HG02623 (cell line): ENCODE measurements around the gene NFIL3.
"Not testable (repeated sequence)": the region's sequence is repeated elsewhere in the genome, so short reads cannot be mapped to it uniquely, and the experiment has no call there.

ENCODE experiments used
- ATAC-seq: cut with Tn5 transposase; IDR thresholded peaks from one replicate; pipeline ENCODE4 v1.9.1; 2021; ENCODE audit warnings: moderate library complexity; ENCODE audit not compliant: unreplicated experiment

Gene NFIL3

GRCh38 chr9:91423785-91424402, at the start of gene NFIL3:
Gene NFIL3, minus strand, starts transcription at chr9:91423832. Its CDS starts 13,098 bp downstream, at chr9:91410734.
- ATAC-seq = peak; percentile 90

- not testable (repeated sequence) for ATAC-seq
Observed at GRCh38 chr9:91471524-91471923, 47.9 kb upstream of the NFIL3 start.

GRCh38 chr9:91465420-91465819, 41.8 kb upstream of the NFIL3 start:
- no peak for ATAC-seq

DNA sequence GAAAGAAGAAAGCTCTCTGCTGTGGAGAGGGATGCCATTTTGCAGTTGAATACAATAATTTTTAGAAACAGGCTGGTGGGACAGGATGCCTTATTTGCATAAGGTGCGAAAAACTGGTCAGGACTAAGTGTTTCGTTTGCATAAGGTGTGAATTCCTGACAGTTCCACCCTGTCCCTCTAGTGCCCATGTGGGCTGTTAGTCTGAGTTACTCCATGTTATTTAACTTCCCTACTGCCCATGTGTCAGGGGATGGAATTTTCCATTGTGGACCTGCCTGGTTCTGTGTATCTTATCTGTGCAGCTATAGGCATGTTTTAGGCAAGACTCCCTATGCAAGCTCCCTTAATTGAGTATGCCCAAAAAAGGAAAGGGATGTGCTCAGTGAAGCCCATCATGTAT, 35.3 kb upstream of the NFIL3 start:
- ATAC-seq = no peak

DNA sequence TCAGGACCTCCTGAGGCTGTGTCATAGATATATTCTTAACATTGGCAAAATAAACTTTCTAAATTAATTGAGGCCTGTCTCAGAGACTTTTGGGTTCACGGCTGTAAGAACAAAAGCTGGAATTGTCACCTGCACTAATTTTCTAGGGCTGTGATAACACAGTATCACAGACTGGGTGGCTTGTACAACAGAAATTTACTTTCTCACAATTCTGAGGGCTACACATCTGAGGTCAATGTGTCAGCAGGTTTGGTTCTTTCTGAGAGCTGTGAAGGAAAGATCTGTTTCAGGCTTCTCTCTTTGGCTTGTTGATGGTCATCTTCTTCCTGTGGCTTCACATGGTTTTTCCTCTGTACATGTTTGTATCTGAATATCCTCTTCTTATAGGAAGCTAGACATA, 29.2 kb upstream of the NFIL3 start:
- no peak for ATAC-seq

DNA sequence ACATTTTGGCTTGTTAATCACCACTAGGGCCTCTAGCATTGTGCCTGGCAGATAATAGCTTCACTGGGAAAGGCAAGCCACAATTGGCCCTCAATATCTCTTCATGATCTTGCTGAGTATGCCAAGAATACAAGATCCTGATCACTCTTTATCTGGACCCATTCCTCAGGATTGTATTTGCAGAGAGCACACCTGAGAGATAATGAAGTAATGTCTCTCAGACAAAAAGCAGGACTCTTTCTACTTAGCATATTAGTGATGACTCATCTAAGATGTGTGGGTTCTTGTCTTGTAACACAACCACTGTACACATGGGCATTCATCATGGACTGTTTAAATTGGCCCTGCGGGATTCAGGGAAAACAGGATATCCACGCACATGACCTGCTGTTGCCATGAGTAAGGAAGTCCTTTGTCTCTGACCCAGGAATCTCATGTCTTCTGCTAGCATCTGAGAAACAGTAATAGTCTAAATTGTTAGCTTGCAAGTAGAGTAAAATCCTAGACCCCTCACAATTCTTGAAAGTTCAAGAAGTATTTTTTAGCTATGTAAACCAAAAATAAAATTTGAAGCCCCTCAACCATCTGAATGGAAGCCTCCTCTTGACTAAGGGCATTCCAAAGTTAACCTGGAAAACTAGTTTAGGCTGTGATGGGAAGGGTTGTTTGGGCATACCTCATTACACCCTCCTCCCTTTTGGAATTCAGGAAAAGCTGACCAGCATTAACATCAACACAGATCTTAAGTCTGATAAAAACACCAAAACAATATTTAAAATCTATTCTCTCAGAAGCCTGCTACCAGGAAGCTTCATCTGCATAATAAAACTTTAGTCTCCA, 28.0 kb upstream of the NFIL3 start:
- ATAC-seq = no peak

DNA sequence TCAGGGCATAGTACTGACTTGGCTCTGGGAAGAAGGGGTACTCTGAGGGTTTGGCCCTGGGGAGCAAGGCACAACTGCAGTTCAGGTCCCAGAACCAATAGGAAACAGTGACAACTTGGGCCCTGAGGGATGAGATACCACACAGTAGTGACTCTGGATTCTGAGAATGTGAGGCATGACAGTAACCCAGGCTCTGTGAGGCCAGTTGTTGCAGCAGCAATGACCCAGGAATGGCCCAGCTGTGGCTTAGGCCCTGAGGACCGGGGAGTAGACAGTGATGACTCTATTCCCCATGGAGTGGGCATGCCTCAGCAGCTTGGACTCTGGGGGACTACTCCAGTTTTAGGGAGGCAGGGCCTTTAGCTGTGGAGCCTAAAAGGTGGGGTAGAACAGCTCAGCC, 21.5 kb upstream of the NFIL3 start:
- no peak for ATAC-seq

- ATAC-seq = no peak
Observed at GRCh38 chr9:91443994-91444392, 20.4 kb upstream of the NFIL3 start.

DNA sequence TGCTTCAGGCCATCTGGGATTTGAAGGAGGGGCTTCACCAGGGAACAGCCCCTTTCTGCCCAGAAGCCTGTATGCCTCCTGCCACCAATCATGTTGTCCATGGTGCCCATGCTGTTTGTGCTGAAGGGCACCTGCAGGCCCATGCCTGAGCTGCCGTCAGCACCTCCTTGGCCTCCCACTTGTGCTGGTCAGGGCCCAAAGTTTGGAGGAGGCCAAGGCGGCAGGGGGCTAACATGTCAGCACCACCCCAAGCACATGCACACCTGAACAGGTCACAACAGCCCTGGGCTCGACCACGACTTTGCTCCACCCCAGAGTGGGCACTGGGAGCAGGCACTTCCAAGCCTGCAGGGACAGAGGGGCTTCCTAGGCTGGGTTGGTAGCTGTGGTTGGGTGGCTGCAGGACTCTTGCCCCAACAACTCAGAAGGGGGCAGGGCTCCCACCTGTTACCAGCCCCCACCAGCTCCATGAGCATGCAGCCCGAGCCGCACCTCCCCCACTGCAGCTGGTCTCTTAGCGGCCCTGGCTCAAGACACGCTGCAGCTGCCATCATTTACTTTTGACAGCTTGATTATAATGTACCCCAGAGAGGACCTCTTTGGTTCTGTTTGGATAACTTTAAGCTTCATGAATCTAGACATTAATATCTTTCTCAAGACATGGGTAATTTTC, 19.8 kb upstream of the NFIL3 start:
- ATAC-seq = no peak

GRCh38 chr9:91436841-91437240, 13.2 kb upstream of the NFIL3 start:
- no peak for ATAC-seq

DNA sequence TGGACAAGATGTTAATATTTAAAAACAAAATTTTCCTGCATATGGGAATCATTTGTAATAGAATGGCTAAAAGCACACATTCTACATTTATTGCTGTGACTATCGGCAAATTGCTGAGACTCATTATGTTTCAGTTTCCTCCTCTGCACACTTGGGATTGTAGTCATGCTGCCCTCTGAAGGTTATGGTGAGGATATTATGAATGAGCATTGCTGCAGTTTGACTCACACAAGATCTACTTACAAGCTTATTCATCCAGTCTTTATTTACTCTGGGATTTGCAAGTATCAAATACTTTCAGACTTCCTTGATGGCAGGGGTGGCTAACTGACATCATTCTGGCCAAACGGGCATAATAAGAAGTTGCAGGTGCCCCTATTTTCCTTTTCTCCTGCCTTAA, 9.5 kb upstream of the NFIL3 start:
- no peak for ATAC-seq

DNA sequence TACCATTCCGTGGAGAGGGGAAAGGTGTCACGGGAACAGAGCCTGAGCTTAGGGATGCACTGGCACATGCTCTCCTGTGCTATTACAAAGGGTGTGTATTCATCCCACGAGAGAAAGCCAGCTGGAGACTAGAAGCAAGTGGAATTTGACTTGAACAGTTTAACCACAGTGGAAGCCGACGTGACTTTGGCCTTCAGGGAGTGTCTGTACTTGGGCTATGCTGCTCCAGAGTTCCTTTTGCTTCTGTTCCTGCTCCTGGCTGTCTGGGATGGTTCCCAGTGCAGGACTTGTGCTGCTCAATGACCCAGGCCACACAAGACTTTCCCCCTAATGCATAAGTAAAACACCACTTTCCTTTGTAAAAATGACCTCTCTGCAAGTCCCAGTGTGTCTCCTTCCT, 7.9 kb upstream of the NFIL3 start:
- ATAC-seq = no peak

DNA sequence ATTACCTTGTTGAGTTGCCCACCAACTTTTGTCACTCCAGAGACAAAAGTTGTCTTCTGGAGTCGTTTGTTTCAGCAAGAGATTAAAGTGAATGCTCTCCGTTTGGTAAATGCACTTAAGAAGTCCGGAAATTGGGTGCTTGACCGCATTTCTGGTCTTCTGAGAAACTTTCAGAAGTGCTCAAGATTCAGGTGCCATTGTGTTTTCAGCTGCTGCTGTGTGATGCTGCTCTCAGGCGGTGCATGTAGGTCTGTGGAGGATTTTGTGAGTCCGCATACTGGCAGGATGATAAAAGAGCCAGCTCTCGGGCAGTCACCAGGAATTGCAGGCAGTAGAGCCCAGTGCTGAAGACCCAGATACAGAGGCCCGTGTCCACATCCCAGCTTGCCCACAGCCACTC, 5.9 kb upstream of the NFIL3 start:
- ATAC-seq = no peak

GRCh38 chr9:91428927-91429351, 5.3 kb upstream of the NFIL3 start:
- ATAC-seq = no peak

DNA sequence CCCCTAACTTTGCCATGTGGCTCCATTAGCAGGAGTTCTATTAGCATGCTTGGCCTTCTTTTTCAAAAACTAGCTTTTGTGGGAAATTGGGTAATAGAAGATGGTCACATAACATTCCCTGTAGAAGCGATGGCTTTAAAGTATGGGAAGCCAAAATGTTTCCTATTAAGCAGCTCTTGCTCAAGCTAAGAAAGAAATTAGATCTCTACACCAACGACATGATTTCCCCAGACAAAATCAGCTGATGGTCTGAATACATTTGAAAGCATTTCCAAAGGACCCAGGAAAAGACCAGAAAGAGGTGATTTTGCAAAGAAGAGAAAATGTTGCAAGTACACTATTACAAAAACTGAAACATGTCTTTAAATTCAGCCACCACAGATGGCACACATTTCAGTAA, 4.8 kb upstream of the NFIL3 start:
- no peak for ATAC-seq

GRCh38 chr9:91427873-91428272, 4.2 kb upstream of the NFIL3 start:
- ATAC-seq = no peak

GRCh38 chr9:91426123-91426745, 2.6 kb upstream of the NFIL3 start:
- ATAC-seq = no peak

- ATAC-seq = no peak
Observed at GRCh38 chr9:91425271-91425670, 1.6 kb upstream of the NFIL3 start.

- no peak for ATAC-seq
Observed at GRCh38 chr9:91424403-91425176, 958 bp upstream of the NFIL3 start.

- ATAC-seq = peak; percentile 28
Observed at GRCh38 chr9:91422758-91423711, 597 bp downstream of the NFIL3 start.
